Kidney glomerular epithelial cell (primary cell): Measurements from ENCODE around the gene DPY30.
"Not testable (repeated sequence)": the region's sequence is repeated elsewhere in the genome, so short reads cannot be mapped to it uniquely, and the experiment has no call there.

Experiments used
- DNase-seq: peaks from one replicate; lab custom pipeline; 2025; lab: John Stamatoyannopoulos, UW

The DPY30 gene

DNA sequence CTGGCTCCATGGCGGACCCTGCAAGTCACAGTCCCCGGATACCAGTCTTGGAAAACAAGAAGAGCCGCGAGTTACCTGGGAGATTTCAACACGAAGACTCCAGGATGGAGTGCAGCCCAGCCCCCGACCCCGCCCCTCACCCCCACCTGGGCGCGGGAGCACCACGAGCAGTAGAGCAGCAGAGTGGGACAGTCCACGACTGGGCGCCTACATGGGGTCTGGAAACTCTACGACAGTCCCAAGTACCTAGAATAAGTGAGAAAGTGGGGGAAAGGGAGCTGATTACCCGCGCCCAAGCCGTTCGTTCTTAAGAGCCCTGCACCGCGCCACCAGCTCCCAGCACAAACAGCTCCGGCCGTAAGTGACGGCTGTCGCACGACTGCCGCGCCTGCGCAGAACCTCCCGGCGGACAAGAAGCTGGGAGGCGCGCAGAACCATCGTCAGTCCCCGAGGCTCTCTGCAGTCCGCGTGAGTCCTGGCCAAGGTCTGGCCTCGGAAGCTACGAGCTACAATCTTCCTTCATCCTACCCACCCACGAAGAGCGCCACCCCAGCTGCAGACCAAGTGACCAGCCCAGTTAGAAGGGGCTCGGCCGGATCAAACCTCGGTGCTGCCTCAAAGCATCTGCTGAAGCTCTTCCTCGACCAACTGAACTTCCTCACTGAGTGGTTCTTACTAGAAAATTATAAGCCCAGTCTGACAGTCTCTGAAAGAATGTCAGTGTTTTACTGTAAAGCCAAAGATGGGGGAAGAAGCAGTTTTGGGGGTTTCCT lies at the start of gene DPY30:
TSS of gene DPY30 (minus strand) at position 359 of the 773 bp plus-strand sequence. CDS start at position 10, 349 bp downstream.
- peak; percentile 89 for DNase-seq

DNA sequence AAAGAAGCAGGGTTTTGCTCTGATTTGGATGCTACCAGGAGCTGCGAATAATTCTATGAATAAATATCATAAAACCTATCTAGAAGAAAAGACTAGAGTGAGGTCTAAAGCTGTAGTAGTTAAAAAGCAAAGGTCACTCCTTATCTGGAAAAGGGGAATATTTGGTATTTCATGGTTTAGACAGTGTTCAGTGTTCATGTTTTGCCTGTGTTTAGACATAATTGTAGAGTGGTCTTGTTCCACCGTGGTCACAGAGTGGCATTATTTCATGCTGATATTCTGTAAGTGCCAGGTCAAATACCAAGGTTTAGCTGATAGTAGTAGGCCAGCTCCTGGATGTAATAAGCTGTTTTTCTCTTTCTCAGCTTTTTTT lies 34.5 kb upstream of the DPY30 start:
- no peak for DNase-seq

DNA sequence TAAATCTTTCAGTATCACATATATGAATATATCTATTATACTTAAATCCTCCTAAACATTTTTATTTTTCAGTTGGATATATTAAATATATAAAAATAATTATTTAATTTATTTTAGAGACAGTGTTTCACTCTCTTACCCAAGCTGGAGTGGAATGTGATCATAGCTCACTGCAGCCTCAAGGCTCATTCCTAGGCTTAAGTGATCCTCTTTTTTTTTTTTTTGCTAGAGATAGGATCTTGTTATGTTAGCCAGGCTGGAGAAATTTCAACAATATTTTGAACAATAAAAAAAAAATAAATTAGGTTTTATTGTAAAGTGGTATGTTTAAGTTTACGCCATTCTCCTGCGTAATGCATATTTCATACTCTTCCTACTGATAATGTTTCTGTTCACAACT lies 27.9 kb upstream of the DPY30 start:
- DNase-seq: no peak

DNA sequence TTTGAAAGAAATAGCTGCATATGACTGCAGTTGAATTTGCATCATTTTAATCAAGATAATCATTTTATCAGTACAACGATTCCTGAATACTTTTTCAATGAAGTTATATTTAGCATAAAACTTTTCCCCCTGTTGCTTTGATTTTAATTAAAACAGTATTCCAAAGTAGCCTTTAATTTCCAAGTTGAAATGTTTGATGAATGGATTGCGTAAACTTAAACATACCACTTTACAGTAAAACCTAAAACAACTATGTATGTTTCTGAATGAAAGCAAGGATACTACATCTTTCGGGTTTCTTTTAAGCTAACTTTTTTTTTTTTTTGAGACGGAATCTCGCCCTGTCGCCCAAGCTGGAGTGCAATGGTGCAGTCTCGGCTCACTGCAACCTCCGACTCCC lies 25.1 kb upstream of the DPY30 start:
- no peak for DNase-seq

DNA sequence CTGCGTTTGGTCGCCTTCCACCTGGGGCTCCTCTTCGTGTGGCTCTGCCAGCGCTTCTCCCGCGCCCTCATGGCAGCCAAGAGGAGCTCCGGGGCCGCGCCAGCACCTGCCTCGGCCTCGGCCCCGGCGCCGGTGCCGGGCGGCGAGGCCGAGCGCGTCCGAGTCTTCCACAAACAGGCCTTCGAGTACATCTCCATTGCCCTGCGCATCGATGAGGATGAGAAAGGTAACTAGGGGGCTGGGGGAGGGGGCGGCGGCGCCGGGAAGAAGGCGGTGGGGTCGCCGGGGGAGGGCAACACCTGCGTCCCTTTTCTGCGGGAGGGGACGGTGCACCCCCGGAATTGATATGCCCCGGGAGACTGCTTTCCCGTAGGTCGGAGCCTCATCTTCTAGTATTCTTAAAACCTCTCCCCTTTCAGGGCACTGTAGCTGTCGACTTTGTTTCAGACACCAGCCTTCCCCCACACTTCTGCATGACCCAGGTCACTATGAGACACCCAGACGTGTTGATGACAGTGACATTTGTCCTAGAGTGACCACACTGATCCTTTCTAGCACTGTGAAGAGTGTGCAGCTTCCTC lies 24.5 kb upstream of the DPY30 start:
- DNase-seq: no peak

DNA sequence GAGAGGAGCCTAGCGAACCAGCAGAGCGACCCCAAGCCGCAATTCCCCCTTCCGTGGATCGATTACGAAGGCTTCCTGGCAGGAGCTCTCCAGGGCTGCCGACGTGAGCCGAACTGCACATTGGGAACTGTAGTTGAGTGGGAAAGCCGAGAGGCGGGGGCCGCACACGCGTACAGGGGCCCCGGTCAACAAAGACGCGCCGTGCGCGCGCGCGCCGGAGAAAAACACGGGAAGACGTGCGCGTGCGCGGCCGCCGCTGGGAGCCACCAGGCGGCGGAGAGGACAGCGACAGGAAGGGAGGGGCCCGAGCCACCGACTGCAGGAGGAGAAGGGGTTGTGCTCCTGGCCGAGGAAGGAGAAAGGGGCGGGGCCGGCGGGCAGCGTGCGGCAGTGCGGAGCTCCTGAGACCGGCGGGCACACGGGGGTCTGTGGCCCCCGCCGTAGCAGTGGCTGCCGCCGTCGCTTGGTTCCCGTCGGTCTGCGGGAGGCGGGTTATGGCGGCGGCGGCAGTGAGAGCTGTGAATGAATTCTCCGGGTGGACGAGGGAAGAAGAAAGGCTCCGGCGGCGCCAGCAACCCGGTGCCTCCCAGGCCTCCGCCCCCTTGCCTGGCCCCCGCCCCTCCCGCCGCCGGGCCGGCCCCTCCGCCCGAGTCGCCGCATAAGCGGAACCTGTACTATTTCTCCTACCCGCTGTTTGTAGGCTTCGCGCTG lies 23.9 kb upstream of the DPY30 start, which contains the start of gene SPAST:
TSS of gene SPAST (plus strand) at position 247 of the 711 bp plus-strand sequence. CDS start at position 523, 276 bp downstream.
- DNase-seq: peak; percentile 98

DNA sequence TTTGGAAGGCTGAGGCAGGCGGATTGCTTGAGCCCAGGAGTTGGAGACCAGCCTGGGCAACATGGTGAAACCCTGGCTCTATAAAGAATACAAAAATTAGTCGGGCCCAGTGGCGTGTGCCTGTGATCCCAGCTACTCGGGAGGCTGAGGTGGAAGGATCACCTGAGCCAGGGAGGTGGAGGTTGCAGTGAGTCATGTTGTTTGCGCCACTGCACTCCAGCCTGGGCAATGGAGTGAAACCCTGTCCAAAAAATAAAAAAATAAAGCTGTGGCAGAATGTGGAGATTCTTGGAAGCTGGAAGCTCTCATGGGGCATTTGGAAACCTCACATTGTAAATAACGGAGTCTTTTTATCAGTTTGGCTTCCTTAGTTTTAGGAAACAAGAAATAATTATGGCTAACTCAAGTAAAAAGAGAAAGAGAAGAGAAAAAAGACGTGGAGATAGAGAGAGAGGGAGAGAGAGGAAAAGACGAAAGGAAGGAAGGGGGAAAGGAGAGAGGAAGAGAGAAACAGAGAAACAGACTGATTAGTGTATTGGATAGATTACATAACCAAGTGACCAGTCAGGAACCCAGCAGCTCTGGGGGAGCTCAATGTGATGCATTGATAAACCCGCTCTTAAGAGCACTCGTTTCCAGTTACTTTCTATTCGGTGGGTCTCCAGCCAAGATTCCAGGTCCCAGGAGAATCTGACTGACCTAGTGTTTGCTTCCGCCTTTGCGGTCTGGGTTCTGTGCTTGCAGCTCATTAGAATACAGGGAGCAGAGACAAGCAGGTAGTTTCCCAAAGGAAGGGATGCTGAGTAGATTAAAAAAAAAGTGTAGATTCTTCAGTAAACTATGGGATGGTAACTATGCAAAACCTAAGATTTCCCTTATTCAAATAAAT lies 22.6 kb upstream of the DPY30 start:
- no peak for DNase-seq

DNA sequence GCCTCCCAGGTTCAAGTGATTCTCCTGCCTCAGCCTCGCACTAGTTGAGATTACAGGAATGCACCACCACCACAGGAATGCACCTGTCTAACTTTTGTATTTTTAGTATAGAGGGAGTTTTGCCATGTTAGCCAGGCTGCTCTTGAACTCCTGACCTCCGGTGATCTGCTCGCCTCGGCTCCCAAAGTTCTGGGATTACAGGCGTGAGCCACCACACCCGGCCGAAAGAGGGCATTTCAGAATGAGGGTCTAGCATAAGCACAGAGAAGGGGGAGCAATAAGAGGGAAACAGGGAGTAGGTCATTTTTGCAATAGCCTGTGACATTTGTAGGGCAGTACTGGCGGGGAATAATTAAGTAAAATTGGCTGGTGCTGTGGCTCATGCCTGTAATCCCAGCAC lies 21.8 kb upstream of the DPY30 start:
- no peak for DNase-seq

DNA sequence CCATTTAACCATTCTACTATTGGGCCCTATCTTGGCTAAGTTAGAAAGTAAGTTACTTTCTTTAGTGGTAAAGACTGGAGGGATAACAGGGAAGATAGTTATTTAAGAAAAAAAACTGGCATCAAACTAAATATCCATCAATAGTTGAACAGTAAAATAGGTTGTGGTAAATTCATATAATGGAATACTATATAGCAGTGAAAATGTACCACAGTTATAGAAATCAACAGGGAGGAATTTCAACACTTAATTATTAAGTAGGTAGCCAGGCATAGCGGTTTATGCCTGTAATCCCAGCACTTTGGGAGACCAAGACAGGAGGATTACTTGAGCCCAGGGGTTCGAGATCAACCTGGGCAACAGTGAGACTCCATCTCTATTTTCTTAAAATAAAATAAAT lies 20.7 kb upstream of the DPY30 start:
- no peak for DNase-seq

DNA sequence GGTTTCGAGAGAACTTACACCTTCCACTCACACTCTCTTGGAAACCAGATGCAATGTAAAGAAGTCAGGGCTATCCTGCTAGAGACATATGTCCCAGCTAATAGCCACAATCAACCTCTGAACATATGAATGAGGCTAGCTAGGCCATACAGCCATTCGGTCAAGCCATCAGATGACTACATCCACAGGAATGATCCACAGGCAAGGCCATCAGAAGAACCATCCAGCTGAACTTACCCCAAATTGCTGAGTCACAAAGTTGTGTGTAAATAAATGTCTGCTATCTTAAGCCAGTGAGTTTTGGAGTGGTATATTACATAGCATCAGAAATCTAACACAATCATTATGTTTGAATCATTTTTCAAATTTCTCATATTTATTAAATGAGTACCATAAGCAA lies 18.5 kb upstream of the DPY30 start:
- no peak for DNase-seq

DNA sequence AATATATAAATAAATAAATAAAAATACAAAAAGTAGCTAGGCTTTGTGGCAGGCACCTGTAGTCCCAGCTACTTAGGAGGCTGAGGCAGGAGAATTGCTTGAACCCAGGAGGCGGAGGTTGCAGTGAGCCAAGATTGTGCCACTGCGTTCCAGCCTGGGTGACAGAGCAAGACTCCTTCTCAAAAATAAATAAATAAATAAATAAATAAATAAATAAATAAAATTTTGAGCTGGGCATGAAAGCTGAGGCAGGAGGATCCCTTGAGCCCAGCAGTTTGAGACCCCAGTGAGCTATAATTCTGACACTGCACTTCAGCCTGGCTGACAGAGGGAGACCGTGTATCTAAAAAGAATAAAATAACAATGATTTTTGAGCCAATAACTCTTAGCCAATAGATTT lies 15.0 kb upstream of the DPY30 start:
- not testable (repeated sequence) for DNase-seq

DNA sequence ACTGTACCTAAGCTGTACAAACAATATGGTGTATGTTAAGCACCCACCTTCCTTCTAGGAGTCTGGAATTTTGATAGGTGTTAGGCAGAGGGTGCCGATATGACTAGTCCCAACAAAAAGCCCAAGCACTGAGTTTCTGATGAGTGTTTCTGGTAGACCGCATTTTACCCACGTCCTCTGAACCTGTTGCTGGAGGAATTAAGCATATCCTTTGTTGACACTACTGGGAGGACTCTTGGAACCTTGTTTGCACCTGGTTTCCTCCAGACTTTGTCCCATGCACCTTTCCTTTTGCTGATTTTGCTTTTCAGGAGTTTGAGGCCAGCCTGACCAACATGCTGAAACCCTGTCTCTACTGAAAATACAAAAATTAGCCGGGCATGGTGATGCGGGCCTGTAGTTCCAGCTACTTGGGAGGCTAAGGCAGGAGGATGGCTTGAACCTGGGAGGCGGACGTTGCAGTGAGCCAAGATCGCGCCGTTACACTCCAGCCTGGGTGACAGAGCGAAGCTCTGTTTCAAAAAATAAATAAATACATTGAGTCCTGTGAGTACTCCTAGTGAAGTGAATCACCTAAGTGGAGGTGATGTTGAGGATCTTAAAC lies 12.3 kb upstream of the DPY30 start:
- no peak for DNase-seq

DNA sequence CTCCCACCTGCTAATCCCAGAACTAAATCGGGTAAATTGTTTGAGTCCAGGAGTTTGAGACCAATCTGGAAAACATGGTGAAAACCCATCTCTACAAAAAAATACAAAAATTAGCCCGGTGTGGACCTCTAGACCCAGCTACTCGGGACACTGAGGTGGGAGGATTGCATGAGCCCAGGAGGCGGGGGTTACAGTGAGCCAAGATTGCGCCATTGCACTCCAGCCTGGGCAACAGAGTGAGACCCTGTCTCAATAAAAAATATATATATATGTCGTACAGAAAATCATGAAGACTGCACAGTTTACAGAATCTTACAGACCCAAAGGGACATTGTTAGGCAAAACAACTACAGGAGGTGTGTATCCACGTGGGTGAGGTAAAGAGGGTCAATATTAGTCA lies 4.0 kb upstream of the DPY30 start:
- DNase-seq: no peak

DNA sequence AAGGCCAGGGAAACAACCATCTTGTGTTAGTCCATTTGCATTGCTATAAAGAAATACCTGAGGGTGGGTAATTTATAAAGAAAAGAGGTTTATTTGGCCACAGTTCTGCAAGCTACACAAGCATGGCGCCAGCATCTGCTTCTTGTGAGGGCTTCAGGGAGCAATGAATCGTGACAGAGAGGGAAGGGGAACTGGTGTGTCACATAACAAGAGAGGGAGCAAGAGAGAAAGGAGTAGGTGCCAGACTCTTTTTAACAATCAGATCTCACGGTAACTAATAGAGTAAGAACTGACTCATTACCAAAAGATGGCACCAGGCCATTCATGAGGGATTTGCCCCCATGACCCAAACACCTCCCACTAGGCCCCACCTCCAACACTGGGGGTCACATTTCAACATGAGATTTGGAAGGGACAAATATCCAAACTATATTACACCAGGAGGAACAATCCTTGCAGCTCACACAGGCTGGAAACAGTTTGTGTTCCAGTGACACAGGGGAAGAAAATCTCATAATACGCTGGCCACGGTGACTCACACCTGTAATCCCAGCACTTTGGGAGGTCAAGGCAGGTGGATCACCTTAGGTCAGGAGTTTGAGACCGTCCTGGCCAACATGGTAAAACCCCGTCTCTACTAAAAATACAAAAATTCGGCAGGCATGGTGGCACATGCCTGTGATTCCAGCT lies 5.3 kb downstream of the DPY30 start:
- DNase-seq: not testable (repeated sequence)

DNA sequence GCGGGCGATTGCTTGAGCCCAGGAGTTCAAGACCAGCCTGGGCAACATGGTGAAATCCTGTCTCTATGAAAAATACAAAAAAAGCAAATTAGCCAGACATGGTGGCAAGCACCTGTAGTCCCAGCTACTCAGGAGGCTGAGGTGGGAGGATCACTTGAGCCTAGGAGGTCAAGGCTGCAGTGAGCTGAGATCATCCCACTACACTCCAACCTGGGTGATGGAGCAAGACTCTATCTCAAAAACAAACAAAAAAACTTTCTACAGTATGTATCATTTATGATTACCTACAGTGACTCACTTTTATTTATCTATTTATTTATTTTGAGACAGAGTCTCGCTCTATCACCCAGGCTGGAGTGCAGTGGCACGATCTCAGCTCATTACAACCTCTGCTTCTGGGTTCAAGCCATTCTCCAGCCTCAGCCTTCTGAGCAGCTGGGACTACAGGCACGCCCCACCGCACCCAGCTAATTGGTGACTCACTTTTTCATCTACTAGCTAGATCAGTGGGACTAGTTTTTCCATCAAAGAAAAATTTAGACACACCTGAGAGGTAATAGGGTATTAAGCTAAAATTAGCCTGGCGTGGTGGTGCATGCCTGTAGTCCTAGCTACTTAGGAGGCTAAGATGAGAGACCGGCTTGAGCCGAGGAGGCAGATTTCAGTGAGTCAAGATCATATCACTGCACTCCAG lies 20.7 kb downstream of the DPY30 start:
- DNase-seq: peak; percentile 3

DNA sequence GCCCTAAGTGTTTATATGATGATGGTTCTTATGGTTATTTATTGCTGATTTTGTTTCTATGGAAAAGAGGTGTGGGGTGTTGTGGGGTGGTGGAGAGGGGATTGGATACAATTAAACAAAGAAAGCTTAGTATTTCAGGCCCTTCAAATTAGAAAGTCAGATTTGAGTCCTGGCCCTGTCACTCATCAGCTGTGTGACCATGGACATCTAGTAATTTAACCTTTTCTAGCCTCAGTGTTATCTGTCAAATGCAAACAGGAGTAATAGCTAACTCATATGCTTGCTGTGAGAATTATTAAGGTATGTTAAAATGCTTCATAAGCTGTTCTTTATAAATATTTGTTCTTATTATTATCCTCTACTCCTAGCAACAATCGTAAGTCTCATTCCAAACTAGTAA lies 26.7 kb downstream of the DPY30 start:
- DNase-seq: no peak

DNA sequence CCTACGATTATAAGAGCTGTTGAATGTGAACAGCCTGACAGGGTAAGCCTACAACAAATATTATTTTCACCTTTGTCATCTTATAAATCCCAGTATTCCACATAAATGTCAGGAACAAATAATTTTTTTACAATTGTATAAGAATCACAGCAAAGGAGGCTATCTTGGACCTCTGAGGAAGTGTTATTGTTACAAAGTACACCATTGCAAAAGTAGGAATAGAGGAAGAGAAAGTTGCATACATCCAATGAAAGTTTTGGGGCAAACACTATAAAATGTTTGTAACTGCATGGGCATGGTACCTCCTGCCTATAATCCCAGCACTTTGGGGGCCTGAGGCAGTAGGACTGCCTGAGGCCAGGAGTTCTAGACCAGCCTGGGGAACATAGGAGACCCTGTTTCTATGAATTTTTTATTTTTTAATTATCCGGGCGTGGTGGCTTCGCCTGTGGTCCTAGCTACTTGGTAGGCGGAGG lies 28.1 kb downstream of the DPY30 start:
- DNase-seq: no peak

DNA sequence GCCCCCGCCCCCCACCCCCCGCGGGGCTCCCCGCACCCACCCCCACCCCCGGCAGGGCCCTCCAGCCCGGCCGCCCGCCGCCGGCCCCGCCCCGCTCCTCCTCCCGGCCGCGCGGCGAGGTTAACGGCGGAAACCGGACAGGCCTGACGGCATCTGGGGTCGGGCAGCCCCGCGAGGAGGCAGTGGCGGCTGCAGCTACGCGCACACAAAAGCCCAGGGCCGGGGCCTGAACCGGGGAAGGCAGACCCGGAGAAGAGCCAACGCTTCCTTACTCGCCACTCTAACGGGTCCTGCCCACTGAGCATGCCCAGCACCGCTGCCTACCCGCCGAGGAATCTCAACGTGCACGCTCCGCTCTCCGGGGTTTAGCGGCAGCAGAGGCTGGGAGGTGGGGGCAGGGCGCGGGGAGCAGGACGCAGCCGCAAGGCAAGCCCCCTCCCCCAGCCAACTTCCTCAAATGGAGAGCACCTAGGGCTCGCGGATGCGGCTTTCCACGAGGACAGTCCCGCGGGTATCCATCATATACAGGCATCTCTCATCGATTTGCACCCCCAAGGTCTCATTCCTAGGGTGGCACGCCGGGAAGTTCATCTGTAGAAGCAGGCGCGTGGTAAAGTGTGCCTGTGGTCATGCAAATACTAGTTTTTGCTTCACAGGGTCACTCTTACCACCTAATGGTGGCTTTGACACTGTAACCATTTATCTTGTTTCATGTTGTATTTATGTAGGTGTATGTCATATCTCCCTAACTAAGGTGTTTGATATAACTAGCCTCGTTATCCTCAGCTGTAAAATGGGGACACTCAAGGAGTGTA lies 28.7 kb downstream of the DPY30 start, which contains the start of gene MEMO1:
TSS of gene MEMO1 (minus strand) at position 339 of the 815 bp plus-strand sequence. CDS start 761 bp downstream, outside the sequence.
- peak; percentile 84 for DNase-seq

DNA sequence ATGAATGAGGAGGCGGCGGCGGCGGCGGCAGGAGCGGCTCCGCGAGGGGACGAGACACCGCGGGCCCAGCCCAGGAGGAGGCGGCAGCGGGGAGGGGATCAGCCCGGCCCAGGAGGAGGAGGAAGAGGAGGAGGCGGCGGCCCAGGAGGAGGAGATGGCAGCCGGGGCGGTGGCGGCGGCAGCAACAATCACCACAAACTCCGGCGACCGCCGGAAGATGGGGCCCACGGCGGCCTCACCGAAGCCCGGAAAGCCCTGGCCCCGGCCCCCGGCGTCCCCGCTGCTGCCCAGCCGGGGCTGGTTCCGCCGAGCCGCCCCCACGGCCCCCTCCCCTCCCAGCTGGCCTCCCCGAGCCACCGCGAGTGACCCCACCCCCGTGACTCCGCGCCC lies 29.3 kb downstream of the DPY30 start:
- peak; percentile 4 for DNase-seq
